ENCODE measurements around the gene CCM2. TPM values are rescaled to one million over a fixed set of nuclear protein-coding genes. Genes with fewer than 3 reads are reported as not detected.

The CCM2 gene
- polyA plus RNA-seq, 2 of the 4 experiments (the other 2 are of a cell fraction), result 18.9 to 34.6 TPM

- H3K9me3 ChIP-seq, result no peaks in the 10 kb centered on the region
- POLR2A ChIA-PET, result no interaction called here
- TF ChIP-seq RCOR1 (IDR thresholded peaks at IDR 0.05; ENCODE audit: low read depth, low read length), result no peak
- no peak for TF ChIP-seq JUN (IDR thresholded peaks at IDR 0.05)
- TF ChIP-seq EHF (CRISPR knock-in tag; IDR thresholded peaks at IDR 0.05), result no peak
- TF ChIP-seq KDM5A (IDR thresholded peaks at IDR 0.05), result no peak
- no peak for TF ChIP-seq POLR2A (IDR thresholded peaks at IDR 0.05; ENCODE audit: low read length)
- TF ChIP-seq ZC3H11A (IDR thresholded peaks at IDR 0.05), result no peak
- TF ChIP-seq, protein P1, sequence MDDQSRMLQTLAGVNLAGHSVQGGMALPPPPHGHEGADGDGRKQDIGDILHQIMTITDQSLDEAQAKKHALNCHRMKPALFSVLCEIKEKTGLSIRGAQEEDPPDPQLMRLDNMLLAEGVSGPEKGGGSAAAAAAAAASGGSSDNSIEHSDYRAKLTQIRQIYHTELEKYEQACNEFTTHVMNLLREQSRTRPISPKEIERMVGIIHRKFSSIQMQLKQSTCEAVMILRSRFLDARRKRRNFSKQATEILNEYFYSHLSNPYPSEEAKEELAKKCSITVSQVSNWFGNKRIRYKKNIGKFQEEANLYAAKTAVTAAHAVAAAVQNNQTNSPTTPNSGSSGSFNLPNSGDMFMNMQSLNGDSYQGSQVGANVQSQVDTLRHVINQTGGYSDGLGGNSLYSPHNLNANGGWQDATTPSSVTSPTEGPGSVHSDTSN (IDR thresholded peaks at IDR 0.05), result no peak
- TF ChIP-seq ZNF302 (CRISPR knock-in tag; IDR thresholded peaks at IDR 0.05), result no peak
- TF ChIP-seq HDAC2 (IDR thresholded peaks at IDR 0.05), result no peak
- no peak for TF ChIP-seq MAZ (IDR thresholded peaks at IDR 0.05; ENCODE audit: borderline replicate concordance, low read depth, low read length)
- TF ChIP-seq BHLHE40 (IDR thresholded peaks at IDR 0.05; ENCODE audit: low read depth, low read length), result no peak
- CTCF ChIA-PET, result interaction anchor here (1.2 kb wide), 1 partner anchor 151 kb away, joined by 3 read pairs; no protein-coding TSS in a partner anchor
- no peaks in the 10 kb centered on the region for H3K4me1 ChIP-seq
- H3K4me2 ChIP-seq, result no peak overlapping the region
- no peak for ATAC-seq
- FAIRE-seq, result no peak
- 97% methylated on average over 7 of the region's 7 CpGs for WGBS (ENCODE audit: missing lambda C conversion rate)
- no peak overlapping the region for H3K4me3 ChIP-seq
- DNase-seq (ENCODE audit: low read depth in 1 of 2, low spot score in 1 of 2), result no peak
- no peak overlapping the region for H3K27ac ChIP-seq
These were observed 7.7 kb downstream of the CCM2 start for GRCh38 chr7:45007571-45008328.

DNA sequence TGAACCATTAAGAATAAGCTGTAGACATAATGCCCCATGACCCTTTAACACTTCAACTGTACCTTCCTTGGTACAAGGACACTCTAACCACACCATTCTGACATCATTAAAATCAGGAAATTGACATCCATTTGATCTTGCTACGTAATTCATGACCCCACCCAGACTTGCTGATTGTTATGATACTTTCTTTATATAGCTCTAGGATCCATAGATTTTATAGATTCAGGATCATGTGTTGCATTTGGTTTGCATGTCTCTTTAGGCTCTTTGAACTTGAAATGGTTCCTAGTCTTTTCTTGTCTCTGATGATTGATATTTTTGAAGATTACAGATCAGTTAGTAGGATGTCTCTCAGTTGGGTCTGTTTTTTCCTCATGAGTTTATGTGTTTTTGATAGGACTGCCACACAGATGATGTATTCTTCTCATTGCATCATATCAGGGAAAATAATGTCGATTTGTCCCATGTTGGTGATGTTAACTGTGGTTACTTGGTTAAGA lies 13.5 kb downstream of the CCM2 start:
- Histone ChIP-seq H3K9me3 (no peaks in the 10 kb centered on the region), H3K4me1 (no peaks in the 10 kb centered on the region), H3K4me3 (no peak overlapping the region), H3K27ac (no peak overlapping the region), H3K4me2 (no peak overlapping the region)
- ATAC-seq (no peak), DNase-seq (ENCODE audit: low read depth in 1 of 2, low spot score in 1 of 2) (no peak), FAIRE-seq (no peak)
- TF ChIP-seq EHMT2 (IDR thresholded peaks at IDR 0.05; ENCODE audit: low read depth) (no peak), JUN (IDR thresholded peaks at IDR 0.05) (no peak), CBX2 (IDR thresholded peaks at IDR 0.05; ENCODE audit: borderline replicate concordance, low read depth) (no peak), KDM5A (IDR thresholded peaks at IDR 0.05) (no peak), RARB (CRISPR knock-in tag; IDR thresholded peaks at IDR 0.05) (no peak), HOXB5 (CRISPR knock-in tag; IDR thresholded peaks at IDR 0.05) (no peak), MAZ (IDR thresholded peaks at IDR 0.05; ENCODE audit: borderline replicate concordance, low read depth, low read length) (no peak), TFCP2L1 (CRISPR knock-in tag; IDR thresholded peaks at IDR 0.05) (no peak), KDM1A (IDR thresholded peaks at IDR 0.05; ENCODE audit: low read depth) (no peak)
- TF ChIP-seq, protein P2, sequence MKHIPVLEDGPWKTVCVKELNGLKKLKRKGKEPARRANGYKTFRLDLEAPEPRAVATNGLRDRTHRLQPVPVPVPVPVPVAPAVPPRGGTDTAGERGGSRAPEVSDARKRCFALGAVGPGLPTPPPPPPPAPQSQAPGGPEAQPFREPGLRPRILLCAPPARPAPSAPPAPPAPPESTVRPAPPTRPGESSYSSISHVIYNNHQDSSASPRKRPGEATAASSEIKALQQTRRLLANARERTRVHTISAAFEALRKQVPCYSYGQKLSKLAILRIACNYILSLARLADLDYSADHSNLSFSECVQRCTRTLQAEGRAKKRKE (CRISPR knock-in tag; IDR thresholded peaks at IDR 0.05; ENCODE audit: low read depth), result no peak
- TF ChIP-seq, protein P3, sequence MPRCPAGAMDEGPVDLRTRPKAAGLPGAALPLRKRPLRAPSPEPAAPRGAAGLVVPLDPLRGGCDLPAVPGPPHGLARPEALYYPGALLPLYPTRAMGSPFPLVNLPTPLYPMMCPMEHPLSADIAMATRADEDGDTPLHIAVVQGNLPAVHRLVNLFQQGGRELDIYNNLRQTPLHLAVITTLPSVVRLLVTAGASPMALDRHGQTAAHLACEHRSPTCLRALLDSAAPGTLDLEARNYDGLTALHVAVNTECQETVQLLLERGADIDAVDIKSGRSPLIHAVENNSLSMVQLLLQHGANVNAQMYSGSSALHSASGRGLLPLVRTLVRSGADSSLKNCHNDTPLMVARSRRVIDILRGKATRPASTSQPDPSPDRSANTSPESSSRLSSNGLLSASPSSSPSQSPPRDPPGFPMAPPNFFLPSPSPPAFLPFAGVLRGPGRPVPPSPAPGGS (IDR thresholded peaks at IDR 0.05), result no peak
- ChIA-PET POLR2A (no interaction called here), CTCF (interaction anchor here (0.9 kb wide), 1 partner anchor 123 kb away, joined by 3 read pairs; no protein-coding TSS in a partner anchor)
- WGBS (ENCODE audit: missing lambda C conversion rate), result 83% methylated on average over 2 of the region's 2 CpGs

DNA sequence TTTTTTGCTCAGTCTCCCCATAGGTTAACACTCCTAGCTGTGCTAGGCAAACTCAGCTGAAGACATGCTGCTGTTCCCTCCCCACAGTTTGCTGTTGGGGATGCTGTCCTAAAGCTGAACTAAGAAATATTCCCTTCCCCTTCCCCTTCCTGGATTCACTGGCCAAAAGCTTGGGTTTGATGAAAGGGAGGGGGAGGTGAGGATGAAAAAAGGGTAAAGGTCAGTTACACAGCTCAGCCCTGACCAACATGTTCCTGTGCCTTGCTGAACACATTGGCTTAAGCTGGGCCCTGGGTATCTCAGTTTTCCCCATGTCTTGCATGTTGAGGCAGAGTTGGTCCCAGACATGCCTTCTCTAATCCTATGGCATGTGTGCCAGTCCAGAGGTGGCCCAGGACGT lies 15.3 kb downstream of the CCM2 start:
- DNase-seq (ENCODE audit: low read depth in 1 of 2, low spot score in 1 of 2) (no peak), ATAC-seq (no peak), FAIRE-seq (no peak)
- no peak overlapping the region for H3K4me3 ChIP-seq
- ChIA-PET POLR2A (no interaction called here), CTCF (interaction anchor here (0.8 kb wide), 1 partner anchor 158 kb away, joined by 3 read pairs; no protein-coding TSS in a partner anchor)
- no peak overlapping the region for H3K27ac ChIP-seq
- 82% methylated on average over 1 of the region's 1 CpG for WGBS (ENCODE audit: missing lambda C conversion rate)
- no peak overlapping the region for H3K4me2 ChIP-seq
- no peaks in the 10 kb centered on the region for H3K9me3 ChIP-seq
- H3K4me1 ChIP-seq, result no peaks in the 10 kb centered on the region
- TF ChIP-seq CHD4 (IDR thresholded peaks at IDR 0.05; ENCODE audit: borderline replicate concordance) (no peak), ESRRA (IDR thresholded peaks at IDR 0.05; ENCODE audit: borderline replicate concordance, low read length) (no peak), ZSCAN20 (CRISPR knock-in tag; IDR thresholded peaks at IDR 0.05) (no peak), MYC (IDR thresholded peaks at IDR 0.05; ENCODE audit: borderline replicate concordance, low read length) (no peak), FOSL2 (IDR thresholded peaks at IDR 0.05) (no peak), FOSL2 (CRISPR knock-in tag; IDR thresholded peaks at IDR 0.05) (no peak), KDM1A (IDR thresholded peaks at IDR 0.05; ENCODE audit: low read depth) (no peak), MAX (IDR thresholded peaks at IDR 0.05) (no peak), HEYL (CRISPR knock-in tag; IDR thresholded peaks at IDR 0.05) (no peak)
- TF ChIP-seq, protein P4, sequence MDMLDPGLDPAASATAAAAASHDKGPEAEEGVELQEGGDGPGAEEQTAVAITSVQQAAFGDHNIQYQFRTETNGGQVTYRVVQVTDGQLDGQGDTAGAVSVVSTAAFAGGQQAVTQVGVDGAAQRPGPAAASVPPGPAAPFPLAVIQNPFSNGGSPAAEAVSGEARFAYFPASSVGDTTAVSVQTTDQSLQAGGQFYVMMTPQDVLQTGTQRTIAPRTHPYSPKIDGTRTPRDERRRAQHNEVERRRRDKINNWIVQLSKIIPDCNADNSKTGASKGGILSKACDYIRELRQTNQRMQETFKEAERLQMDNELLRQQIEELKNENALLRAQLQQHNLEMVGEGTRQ (IDR thresholded peaks at IDR 0.05), result no peak
- TF ChIP-seq, protein P3 (IDR thresholded peaks at IDR 0.05), result no peak
- TF ChIP-seq, protein P1 (IDR thresholded peaks at IDR 0.05), result no peak

Data from A549 (cell line).